Gastrocnemius medialis (tissue), 4 donors: ENCODE data around the gene ILKAP.

Source experiments
- POLR2A ChIP-seq, 2 donors: fragments of 450-650 bp; IDR thresholded peaks; one replicate each; pipeline ENCODE4 v1.6.1; 2017; ENCODE audit warnings: antibody characterized with exemption in 2 of 2, mild to moderate bottlenecking in 2 of 2, moderate library complexity in 2 of 2
- TF ChIP-seq, protein P1 (sequence below), 5 experiments: fragments of 450-650 bp in 3 of 5; fragments of 200-600 bp in 2 of 5; sonication (generic) in 2 of 5; IDR thresholded peaks in 4 of 5; conservative IDR thresholded peaks in 1 of 5; 1 replicate in 4 of 5; 2 replicates in 1 of 5; pipeline ENCODE4 v1.5.1; 2016 to 2019; ENCODE audit warnings: antibody characterized with exemption in 5 of 5, mild to moderate bottlenecking in 3 of 5, moderate library complexity in 3 of 5

DNA sequence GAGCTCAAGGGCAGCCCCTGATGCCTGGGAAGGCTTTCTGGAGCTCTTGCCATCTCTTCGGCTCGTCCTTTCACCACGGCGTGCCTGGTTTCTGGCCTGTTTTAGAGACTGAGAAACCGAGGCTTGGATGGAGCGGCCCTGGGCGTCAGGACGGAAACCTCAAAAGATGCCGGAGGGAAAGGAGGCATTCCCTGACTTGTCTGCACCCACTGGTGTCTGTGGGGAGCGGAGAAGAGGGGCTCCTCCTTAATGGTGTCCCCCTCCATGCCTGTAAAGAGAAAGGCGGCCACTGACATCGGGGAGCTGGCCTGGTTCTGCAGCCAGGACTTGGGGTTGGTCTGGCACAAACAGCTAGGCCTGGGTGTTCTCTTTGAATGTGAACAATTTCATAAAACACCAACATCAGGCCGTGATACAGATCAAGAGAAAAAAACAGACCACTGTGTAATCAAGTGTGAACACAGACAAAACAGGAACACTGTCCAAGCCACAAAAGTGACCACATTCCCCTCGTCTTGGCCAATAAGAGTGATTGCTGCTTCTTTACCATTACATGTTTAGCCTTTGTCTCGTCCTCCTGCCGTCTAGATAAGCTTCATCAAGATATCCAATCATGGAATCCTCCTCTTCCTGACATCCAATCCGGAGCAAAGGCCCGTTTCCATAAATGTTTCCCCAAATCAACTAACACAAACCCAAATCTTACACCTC is 633 bp upstream of the ILKAP start:
- TF ChIP-seq, protein P1, sequence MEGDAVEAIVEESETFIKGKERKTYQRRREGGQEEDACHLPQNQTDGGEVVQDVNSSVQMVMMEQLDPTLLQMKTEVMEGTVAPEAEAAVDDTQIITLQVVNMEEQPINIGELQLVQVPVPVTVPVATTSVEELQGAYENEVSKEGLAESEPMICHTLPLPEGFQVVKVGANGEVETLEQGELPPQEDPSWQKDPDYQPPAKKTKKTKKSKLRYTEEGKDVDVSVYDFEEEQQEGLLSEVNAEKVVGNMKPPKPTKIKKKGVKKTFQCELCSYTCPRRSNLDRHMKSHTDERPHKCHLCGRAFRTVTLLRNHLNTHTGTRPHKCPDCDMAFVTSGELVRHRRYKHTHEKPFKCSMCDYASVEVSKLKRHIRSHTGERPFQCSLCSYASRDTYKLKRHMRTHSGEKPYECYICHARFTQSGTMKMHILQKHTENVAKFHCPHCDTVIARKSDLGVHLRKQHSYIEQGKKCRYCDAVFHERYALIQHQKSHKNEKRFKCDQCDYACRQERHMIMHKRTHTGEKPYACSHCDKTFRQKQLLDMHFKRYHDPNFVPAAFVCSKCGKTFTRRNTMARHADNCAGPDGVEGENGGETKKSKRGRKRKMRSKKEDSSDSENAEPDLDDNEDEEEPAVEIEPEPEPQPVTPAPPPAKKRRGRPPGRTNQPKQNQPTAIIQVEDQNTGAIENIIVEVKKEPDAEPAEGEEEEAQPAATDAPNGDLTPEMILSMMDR (IDR thresholded peaks at IDR 0.05 in 4 of 5, conservative IDR thresholded peaks at IDR 0.05 in 1 of 5), result no peak
- TF ChIP-seq POLR2A (IDR thresholded peaks at IDR 0.05), result no peak
